H54 (cell line): Measurements from ENCODE around the gene SPATA2.
"Not testable (repeated sequence)": the region's sequence is repeated elsewhere in the genome, so short reads cannot be mapped to it uniquely, and the experiment has no call there.

Experiments used
- DNase-seq: peaks from one replicate; pipeline ENCODE4 v3.0.0; 2011; ENCODE audit warnings: low spot score, mixed read lengths; ENCODE audit not compliant: insufficient read length
- FAIRE-seq: peaks from 3 replicates; lab custom pipeline; 2011; peaks lifted over from hg19 to GRCh38; lab: Jason Lieb, UNC
- POLR2A ChIP-seq: IDR thresholded peaks from 2 replicates; pipeline ENCODE4 v1.6.1; 2011; ENCODE audit warnings: low read depth, mild to moderate bottlenecking, low read length

The SPATA2 gene

DNA sequence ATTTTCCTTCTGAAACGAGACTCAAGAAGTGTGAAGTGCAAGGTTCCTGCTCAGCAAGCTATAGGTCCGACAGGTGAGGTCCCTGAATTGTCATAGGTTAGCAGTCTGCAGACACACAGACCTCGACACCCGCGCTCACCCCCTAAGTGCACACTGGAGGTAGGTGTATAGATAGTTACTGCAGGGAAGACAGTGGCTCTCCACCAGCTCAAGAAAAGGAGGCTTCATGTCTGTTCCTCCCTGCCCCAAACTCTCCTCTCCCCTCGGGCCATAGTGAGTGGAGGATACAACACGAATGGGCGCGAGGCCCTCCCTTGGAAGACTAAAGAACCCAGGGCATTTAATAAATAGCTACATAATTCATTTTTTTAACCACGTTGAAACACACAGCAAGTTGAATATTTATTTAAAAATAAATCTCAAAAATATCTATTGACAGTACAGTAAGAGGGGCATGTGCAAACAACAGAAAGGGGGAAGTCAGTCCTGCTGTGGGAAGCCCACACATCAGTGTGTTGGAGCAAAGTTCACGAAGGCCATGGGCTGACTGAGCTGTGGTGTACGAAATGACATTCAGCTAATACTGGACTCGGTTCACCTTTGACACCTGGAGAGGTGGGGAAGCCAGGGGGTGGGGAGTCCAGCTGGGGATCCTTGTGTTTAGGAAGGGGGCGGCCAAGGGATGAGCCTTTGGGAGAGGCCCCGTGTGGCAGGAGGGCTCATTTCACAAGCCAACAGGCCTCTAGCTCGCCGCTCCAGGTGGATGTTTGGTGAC lies 10.7 kb downstream of the SPATA2 start:
- DNase-seq (no peak), FAIRE-seq (no peak)
- TF ChIP-seq POLR2A: no peak

DNA sequence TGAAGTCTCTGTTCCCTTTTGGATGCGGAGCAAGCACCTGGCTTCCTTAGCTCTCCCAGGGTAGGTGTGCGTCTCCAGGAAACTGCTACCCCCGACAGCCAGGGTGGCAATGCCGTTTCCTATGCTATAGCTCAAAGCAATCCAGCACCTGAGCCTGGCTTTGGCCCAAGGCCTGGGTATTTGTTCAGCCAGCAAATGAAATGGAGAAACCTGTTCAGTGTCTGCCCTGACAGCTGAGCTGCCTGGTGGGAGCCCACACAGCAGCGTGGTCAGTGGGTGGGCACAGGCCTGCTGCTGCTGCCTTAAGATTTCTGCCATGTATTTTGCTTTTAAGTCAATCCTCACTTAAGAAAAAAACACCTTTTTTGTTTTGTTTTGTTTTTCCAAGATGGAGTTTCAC lies 13.7 kb downstream of the SPATA2 start:
- no peak for TF ChIP-seq POLR2A
- no peak for FAIRE-seq
- no peak for DNase-seq

DNA sequence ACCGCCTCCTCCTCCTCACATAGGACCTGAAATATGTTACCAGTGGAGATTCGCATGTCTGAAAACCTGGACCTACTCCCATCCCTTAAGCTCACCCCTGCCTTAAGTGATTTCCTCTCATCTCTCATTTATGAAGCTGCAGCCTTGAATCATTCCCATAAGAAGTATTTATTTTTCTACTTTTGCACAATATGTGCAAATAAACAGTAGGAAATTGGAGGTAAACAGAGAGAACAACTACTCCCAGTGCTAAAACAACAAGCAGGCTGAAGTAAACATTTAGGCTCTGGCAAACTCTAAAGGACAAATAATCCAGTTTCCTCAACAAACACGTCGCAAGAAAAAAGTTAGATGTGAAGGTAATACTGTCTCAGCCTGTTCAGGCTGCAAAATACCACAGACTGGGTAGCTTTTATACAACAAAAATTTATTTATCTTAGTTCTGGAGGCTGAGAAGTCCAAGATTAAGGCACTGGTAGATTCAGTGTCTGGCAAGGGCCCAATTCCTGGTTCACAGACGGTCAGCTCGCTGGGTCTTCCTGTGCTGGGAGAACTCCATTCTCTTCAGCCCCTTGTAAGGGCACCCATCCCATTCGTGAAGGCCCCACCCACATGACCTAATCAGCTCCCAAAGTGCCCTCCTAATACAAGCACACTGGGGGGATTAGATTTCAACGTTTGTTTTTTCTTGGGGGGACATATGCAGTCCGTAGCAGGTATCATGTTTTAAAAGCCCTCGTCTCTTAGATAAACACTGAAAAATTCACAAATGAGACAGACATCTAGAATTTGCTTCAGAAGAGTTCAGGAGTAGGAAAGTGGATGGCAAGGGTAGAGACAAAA lies 15.6 kb downstream of the SPATA2 start:
- TF ChIP-seq POLR2A: no peak
- FAIRE-seq: no peak
- DNase-seq: no peak

DNA sequence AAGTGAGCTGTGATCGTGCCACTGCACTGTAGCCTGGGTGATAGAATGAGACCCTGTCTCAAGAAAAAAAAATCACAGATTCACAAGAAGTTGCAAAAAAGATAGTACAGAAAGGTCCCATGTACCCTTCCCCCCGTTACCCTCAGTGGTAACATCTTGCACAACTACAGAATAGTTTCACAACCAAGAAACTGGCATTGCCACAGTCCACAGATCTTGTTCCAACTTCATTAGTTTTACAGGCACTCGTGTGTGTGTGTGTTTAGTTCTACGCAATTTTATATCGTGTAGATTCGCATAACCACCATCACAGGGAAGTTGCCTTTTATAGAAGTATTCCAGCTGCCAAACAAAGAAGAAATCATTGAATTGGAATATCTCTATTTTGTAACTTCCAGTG lies 19.1 kb downstream of the SPATA2 start:
- TF ChIP-seq POLR2A: no peak
- DNase-seq (no peak), FAIRE-seq (no peak)

DNA sequence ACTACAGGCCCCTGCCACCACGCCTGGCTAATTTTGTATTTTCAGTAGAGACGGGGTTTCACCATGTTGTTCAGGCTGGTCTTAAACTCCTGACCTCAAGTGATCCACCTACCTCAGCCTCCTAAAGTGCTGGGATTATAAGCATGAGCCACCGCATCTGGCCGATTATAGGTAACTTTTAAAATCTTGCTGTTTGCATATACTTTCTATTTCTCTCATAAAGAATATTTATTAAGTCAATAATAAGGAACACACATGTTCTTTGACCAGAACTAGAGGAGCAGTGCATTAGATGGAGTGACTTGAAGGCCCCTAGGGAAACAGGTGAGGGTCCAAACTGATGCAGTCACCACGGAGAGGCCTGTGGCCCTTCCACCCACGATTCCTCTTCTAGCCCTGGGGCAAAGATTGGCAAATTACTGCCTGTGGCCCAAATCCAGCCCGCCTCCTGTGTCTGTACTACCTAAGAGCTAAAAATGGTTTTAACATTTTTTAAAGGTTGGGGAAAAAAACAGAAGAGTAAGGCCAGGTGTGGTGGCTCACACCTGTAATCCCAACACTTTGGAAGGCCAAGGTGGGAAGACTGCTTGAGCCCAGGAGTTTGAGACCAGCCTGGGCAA lies 19.7 kb downstream of the SPATA2 start:
- DNase-seq, FAIRE-seq: not testable (repeated sequence)

DNA sequence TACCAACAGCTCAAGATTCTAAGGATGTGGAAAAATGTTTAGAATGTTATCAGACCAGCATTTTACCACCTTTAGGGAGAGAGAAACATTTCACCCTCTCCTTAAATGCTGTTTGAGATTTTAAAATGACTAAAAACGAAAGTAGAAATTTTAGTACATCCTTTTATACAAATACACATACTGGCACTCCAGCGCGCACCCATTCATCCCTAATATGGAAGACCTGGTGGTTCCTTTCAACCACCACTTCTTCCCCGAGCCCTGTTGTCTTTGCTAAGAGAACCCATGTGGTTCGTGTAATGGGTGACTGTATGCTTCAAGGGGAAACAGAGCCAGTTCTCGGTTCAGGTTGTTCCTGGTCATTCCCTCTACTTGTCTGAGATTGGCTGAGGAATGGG lies 21.3 kb downstream of the SPATA2 start:
- TF ChIP-seq POLR2A: no peak
- no peak for FAIRE-seq
- no peak for DNase-seq

DNA sequence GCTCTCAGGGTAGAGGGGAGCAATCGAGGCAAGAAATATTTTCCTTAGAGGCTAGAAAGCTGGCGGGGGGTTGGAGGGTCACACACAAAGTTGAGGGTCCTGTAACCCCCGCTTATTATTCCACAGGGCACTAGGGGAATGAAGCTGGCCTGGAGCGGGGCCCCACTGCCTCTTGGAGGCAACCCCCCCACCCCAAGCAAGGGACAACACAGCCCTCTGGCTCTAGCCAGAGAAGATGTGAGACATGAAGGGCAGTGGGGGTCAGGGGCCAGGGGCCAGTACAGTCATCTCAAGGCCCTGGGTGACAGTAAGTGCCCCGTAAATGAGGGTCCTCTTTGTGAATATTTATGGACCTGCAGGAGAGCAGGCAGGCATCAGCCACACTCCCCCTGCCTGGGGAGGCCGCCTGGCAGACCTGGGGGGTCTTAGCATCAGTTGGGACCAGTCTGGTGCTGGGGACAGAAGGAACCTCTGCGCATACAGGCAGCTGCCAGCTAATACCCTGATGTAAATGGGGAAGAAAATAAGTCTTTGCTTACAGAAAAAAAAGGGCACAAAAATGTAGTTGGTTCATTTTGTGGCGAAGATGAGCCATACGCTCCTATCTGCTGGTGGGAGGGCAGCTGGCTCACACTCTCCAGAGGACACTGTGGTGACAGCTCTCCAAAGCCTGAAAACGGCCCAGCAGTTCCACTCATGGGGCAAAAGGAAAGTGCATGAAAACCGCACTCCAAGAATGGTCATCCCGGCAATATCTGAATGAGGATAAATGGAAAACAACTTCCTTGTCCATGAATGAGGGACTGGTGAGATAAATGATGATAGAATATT lies 21.9 kb downstream of the SPATA2 start:
- DNase-seq (no peak), FAIRE-seq (no peak)
- TF ChIP-seq POLR2A: no peak

DNA sequence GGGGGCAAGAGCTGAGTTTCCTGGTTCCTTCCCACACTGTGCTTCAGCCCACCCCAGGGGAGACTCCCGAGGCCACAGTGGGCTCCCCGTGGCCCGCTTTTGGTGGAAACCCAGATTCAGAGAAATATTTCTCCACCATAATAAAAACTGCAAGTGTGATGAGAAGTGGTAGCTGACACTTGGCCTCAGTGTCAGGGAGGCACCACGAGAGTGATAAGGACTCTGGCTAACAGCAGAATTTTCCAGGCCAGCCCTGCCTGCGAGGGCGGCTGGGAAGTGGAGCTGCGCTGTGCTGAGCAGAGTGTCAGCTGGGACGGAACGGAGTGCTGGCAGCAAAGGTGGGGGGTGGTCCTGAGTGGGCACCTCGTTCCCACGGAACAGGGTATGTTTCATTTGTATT lies 22.5 kb downstream of the SPATA2 start:
- no peak for FAIRE-seq
- TF ChIP-seq POLR2A: no peak

DNA sequence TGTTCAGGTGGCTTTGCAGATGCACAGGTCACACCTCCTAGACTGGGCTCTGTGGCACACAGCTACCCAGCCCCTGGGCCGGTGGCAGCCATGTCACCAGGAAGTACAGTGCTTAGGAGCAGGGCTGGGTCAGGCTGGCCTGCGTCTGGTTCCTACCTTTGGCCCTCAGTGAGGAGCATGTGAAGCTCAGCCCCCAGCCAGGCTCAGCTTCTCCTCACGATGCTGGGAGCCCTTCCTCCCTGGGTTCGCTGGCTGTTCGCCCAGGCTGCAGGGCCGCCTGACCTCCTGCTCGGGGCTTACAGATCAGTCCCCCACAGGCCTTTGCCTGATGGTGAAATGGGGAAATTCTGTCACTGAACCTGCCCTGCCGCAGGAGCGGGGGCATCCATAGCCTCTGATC lies 23.1 kb downstream of the SPATA2 start:
- DNase-seq: no peak
- no peak for FAIRE-seq
- no peak for TF ChIP-seq POLR2A

More for the DNA sequence above, 22.5 kb downstream of the SPATA2 start:
- DNase-seq: no peak

DNA sequence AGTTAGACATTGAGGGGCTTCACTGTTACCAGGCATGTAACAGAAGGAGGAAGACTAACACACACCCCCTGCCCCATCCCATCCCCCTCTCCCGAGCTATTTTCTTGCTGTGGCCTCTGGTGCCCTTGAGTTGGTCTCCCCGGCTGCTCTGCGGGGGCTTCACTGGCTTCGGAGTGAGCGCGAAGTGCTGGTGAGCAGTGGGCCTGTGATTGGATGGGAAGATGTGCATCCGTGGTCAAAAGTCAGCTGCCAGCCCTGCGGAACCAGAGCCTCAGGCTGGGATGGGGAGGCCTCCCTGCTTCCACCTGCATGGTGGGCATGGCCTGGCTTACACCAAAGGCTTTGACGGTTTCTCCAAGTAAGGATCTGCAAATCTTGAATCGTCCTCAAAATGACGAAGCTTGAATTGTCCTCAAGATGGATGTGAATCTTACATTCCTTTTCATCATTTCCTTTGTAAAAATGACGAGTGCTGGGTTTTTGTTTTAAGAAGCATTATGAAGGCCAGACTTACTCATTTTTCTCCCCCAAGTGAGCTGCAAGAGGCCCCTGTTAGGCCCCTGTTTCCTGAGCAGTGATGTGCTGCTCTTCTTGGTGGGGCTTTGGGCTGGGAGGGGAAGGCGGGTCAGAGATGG lies 23.7 kb downstream of the SPATA2 start:
- no peak for FAIRE-seq
- no peak for DNase-seq
- TF ChIP-seq POLR2A: no peak

DNA sequence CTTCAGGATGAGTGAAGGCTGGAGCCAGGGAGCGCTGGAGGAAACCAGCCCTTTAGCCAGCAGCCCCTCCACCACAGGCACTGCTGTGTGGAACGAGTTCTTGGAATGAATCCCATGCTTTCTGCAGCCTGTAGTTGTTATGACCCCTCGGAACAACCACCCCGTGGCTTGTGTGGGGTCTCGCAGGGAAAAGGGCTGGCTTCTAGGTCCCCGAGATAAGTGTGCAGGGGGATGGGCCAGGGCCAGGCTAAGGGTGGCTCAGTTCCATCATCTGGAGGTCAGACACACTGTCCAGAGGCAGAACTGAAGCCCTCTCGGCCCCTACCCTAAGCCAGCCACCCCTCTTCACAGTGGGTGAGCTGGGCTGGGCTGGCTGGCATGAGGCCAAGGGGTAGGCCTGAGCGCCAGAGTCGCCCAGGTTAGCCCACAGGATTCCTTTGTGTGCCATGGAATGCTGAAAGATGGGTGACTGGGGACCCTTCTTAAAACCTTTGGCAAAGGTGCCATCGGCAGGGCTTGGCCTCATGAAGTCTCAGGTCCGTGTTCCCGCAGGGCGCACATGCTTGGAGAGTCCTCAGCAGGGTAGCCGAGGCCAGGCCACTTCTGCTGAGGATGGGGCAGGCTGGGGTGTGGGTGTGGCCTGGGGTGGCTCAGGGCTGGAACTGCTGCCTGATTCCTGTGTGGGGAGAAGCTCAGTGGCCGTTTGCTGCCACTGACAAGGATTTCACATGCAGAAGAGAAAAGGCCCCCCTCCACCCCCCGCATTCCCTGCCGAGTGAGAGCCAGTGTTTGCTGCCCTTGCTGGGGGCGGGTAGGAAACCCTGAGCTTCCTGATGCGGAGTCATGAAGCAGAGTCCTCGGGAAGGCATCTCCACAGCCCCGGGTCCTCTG lies 24.6 kb downstream of the SPATA2 start:
- FAIRE-seq (no peak), DNase-seq (no peak)
- TF ChIP-seq POLR2A: no peak

DNA sequence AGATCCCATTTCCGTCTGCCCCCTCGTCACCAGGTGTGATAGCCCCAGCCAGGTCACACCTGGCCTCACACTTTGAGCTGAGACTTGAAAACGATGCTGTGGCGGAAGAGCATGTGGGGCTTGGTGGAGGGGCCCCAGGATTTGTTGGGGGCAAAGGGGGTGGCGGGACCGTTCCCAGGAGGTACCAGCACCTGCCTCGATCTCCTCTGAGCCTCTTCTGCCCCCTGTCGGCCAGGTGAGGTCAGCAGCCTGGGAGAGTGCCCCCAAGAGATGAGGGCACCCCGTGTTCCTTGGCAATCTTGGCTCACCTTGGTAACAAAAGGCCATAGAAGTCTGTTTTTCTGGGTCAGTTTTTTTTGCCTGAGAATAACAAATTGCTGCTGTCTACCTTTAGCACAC lies 25.4 kb downstream of the SPATA2 start:
- TF ChIP-seq POLR2A: no peak
- DNase-seq: no peak
- FAIRE-seq: no peak
